PFSK-1 (cell line): Measurements from ENCODE around the gene PTPRA.

Experiments
- FOXP2 ChIP-seq: optimal IDR thresholded peaks from 2 replicates; pipeline ENCODE3; 2011; ENCODE audit warnings: borderline replicate concordance, control low read depth, inconsistent platforms; ENCODE audit not compliant: insufficient read depth; ENCODE audit errors: extremely low read length, extremely low read depth
- POLR2AphosphoS5 ChIP-seq: IDR thresholded peaks from 2 replicates; pipeline ENCODE4 v1.6.1; 2012; ENCODE audit warnings: low read depth, mild to moderate bottlenecking, control low read depth, low read length, moderate library complexity
- SIN3A ChIP-seq: IDR thresholded peaks from 2 replicates; pipeline ENCODE4 v1.6.1; 2012; ENCODE audit warnings: mild to moderate bottlenecking, low read length, moderate library complexity, borderline replicate concordance; ENCODE audit not compliant: insufficient read depth
- TAF1 ChIP-seq: IDR thresholded peaks from 2 replicates; pipeline ENCODE4 v1.6.1; 2012; ENCODE audit warnings: low read length, control low read depth, borderline replicate concordance; ENCODE audit not compliant: insufficient read depth
- TF ChIP-seq, protein P1 (sequence below), 2 experiments: IDR thresholded peaks; 2 replicates each; pipeline versions ENCODE4 v1.6.1 to v1.8.0; 2011 to 2012; ENCODE audit warnings: low read depth in 2 of 2, low read length in 2 of 2, control low read depth in 1 of 2, inconsistent platforms in 1 of 2, mild to moderate bottlenecking in 1 of 2, moderate library complexity in 1 of 2; ENCODE audit not compliant: insufficient read depth in 1 of 2

The PTPRA gene

DNA sequence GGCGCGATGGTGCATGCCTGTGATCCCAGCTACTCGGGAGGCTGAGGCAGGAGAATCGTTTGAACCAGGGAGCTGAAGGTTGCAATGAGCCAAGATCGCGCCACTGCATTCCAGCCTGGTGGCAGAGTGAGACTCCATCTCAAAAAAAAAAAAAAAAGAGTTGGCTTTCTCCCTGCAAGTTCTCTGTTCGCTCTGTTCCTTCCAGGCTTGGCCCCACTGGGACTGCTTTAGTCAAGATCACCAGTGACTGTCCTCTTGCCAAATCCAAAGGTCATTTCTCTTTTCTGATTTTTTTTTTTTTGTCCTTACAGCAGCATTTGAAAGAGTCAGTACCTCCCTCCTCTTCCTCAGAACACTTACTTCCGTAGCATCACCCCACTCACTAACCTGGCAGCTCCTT, 159.3 kb downstream of the PTPRA start:
- TF ChIP-seq SIN3A: no peak
- TF ChIP-seq POLR2AphosphoS5: no peak
- no peak for TF ChIP-seq FOXP2

DNA sequence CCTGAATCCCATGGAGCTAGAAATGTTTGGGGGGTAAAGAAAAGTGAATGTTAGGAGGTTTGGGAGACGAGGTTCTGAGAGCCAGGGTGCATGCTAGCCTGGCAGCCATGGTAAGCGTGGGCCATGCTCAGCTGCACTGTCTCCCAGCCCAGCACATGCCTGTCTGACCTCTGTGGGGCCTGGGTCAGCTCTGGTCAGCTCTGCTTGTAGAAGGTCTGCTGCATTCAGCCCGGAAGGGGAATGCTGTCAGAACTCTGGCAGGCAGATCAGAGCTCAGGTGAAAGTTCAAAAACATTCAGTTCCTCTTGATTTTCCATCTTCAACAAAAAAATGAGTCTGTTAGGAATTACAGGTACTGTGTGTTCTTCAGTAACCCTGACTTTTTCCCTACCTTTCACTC, 164.4 kb downstream of the PTPRA start:
- TF ChIP-seq, protein P1, sequence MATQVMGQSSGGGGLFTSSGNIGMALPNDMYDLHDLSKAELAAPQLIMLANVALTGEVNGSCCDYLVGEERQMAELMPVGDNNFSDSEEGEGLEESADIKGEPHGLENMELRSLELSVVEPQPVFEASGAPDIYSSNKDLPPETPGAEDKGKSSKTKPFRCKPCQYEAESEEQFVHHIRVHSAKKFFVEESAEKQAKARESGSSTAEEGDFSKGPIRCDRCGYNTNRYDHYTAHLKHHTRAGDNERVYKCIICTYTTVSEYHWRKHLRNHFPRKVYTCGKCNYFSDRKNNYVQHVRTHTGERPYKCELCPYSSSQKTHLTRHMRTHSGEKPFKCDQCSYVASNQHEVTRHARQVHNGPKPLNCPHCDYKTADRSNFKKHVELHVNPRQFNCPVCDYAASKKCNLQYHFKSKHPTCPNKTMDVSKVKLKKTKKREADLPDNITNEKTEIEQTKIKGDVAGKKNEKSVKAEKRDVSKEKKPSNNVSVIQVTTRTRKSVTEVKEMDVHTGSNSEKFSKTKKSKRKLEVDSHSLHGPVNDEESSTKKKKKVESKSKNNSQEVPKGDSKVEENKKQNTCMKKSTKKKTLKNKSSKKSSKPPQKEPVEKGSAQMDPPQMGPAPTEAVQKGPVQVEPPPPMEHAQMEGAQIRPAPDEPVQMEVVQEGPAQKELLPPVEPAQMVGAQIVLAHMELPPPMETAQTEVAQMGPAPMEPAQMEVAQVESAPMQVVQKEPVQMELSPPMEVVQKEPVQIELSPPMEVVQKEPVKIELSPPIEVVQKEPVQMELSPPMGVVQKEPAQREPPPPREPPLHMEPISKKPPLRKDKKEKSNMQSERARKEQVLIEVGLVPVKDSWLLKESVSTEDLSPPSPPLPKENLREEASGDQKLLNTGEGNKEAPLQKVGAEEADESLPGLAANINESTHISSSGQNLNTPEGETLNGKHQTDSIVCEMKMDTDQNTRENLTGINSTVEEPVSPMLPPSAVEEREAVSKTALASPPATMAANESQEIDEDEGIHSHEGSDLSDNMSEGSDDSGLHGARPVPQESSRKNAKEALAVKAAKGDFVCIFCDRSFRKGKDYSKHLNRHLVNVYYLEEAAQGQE (IDR thresholded peaks at IDR 0.05; ENCODE audit: insufficient read depth in 1 of 2, low read depth in 2 of 2, low read length in 2 of 2): no peak
- TF ChIP-seq SIN3A (no peak), TAF1 (no peak), FOXP2 (no peak), POLR2AphosphoS5 (no peak)

DNA sequence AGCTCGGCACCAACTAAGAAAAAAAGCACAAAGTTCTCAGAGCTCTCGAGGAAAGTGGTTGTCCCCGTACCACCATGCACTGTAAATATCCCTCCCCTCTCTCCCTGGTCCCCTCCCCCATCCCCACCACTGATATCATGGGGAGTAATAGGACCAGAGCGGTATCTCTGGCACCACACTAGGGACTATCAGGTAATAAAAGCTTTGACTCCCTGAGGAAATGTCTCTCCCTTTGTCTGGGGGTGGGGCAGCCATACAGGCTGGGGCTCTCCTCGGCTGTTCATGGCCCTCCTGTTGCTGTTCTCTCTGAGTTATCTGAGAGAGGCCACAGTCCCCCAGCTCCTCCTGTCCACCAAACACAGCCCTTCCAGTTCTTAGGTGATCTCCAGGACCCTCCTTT, 165.2 kb downstream of the PTPRA start:
- TF ChIP-seq TAF1 (no peak), SIN3A (no peak)

DNA sequence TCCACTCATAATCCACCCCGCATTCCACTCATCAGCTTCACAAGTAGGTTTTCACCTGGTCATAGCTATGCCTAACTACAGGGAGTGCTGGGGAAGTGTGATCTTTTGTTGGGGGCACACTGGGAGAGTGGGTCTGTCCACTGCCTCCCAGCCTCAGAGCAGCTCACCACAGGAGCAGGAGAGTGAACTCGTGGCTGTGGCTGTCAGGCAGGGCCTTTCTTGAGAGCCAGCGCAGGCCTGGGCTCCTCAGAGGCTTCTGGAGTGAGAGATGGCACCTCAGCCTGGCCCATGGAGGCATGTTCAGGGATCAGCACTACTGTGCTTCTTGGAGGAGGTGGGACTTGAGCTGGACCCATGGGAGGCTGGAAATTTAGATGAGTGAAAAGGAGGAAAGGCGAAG, 166.1 kb downstream of the PTPRA start:
- TF ChIP-seq SIN3A: no peak
- no peak for TF ChIP-seq TAF1
- no peak for TF ChIP-seq FOXP2
- TF ChIP-seq POLR2AphosphoS5: no peak
- TF ChIP-seq, protein P1 (IDR thresholded peaks at IDR 0.05; ENCODE audit: insufficient read depth in 1 of 2, low read depth in 2 of 2, low read length in 2 of 2): no peak

DNA sequence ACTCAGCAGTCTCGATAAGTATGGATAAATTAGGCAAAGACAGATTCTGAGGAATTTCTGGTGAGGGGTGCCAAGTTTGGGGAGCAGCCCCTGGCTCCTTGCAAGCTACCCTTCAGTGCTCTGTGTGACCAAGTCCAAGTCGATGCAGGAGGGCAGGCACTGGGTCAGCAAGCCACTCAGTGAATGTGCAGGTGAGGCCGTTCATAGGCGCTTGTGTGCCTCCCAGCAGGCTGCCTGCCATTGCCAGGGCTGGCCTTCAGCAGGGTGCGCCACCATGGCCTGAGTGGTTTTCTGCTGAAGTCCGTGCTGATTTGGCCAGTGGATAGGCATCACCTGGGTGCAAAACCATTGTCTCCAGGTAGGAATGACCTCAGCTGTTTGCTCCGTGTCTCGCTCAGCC, 166.8 kb downstream of the PTPRA start:
- TF ChIP-seq SIN3A (no peak), TAF1 (no peak), FOXP2 (no peak), POLR2AphosphoS5 (no peak)
- TF ChIP-seq, protein P1 (IDR thresholded peaks at IDR 0.05; ENCODE audit: insufficient read depth in 1 of 2, low read depth in 2 of 2, low read length in 2 of 2): no peak

DNA sequence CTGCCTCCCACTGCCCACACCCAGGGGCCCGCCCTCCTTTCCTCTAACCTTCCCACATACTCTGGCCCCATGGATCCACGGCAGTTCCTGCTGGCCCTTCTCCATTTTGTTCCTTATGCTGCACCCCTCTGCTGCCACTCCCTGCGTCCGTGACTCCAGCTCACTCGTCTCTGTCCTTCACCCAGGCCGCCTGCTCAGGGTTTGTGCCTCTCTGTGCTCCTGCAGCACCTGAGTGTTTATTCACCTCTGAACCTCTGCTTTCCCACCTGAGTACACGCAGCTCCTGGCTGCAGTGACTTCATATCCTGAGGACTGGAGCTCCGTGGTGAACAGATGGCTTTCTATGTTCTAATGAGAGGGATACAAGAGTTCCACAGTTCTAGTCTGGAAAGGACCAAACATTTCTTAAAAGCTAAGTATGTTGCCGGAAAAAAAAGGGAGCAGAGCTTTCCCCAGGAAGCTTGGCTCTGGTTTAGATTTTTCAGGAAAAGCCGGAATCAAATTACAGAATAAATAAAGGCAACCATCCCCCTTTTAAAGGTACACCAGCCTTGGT, 168.7 kb downstream of the PTPRA start:
- no peak for TF ChIP-seq POLR2AphosphoS5
- no peak for TF ChIP-seq SIN3A
- no peak for TF ChIP-seq TAF1
- TF ChIP-seq FOXP2: no peak

DNA sequence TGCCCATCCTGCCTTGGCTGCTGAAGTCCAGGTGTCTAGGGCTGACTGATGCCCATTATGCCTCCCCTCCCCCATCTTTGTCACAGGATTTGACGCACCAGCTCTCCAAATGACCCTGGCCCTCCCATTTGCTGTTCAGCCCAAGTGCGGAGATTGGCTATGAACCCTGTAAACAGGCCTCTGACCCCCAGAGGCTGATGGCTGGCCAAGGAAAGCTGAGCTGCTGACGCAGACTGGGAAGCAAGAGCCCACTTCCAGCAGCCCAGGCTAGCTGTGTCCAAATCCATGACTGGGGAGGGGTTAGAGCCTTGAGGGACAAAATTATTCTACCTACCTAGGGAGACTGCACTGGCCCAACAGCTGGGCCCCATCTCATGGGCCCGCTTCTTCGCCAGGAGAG, 169.3 kb downstream of the PTPRA start:
- TF ChIP-seq POLR2AphosphoS5: no peak
- no peak for TF ChIP-seq TAF1
- TF ChIP-seq, protein P1 (IDR thresholded peaks at IDR 0.05; ENCODE audit: insufficient read depth in 1 of 2, low read depth in 2 of 2, low read length in 2 of 2): no peak
- TF ChIP-seq FOXP2: no peak
- TF ChIP-seq SIN3A: no peak
